Caki2 (cell line): ENCODE results near the gene AZU1. TPM values are rescaled to one million over a fixed set of nuclear protein-coding genes. Genes with fewer than 3 reads are reported as not detected.
"Not testable (repeated sequence)": the region's sequence is repeated elsewhere in the genome, so short reads cannot be mapped to it uniquely, and the experiment has no call there.

Experiments used
- DNase-seq: peaks from one replicate; pipeline ENCODE4 v3.0.0-alpha.2; 2015; ENCODE audit warnings: low read depth
- in situ Hi-C: cut with HindIII; loops from 2 replicates; pipeline ENCODE4 v1.10.0; 2016; ENCODE audit warnings: low sequenced_read_pairs, low pct_unique_long_range_greater_than_20kb, mixed read lengths
- total RNA-seq: library from RNA; depleted of rRNA; stranded (reverse); fragments of >200 nt; shearing (Covaris generic); gene quantifications from 2 replicates; pipeline ENCODE4 v1.2.3, GENCODE V29; 2014; ENCODE audit warnings: low replicate concordance; rRNA removed

The AZU1 gene
- total RNA-seq, 1 experiment from 2014 or later, result not detected

- DNase-seq, result no peak
- in situ Hi-C loops, result no loop called here
Observed at GRCh38 chr19:876089-876488, 48.5 kb downstream of the AZU1 start.

GRCh38 chr19:876780-877314, 49.2 kb downstream of the AZU1 start:
- in situ Hi-C loops, result no loop called here

GRCh38 chr19:877992-878660, 50.5 kb downstream of the AZU1 start:
- in situ Hi-C loops, DNase-seq: not testable (repeated sequence)

More at GRCh38 chr19:876780-877314, 49.2 kb downstream of the AZU1 start:
- DNase-seq, result no peak

GRCh38 chr19:878751-879561, 51.3 kb downstream of the AZU1 start:
- in situ Hi-C loops, DNase-seq: not testable (repeated sequence)

GRCh38 chr19:879711-880438, 52.2 kb downstream of the AZU1 start:
- in situ Hi-C loops, result no loop called here
- DNase-seq, result no peak

Other genes starting within 250 kb of the AZU1 start
- 2.1 and 3.2 TPM in 2 replicates for gene HCN2, start 238.0 kb upstream of the AZU1 start, total RNA-seq
- 30.4 and 40.5 TPM in 2 replicates for gene POLRMT, start 194.3 kb upstream of the AZU1 start, total RNA-seq
- not detected in 2 replicates for gene FGF22, start 188.0 kb upstream of the AZU1 start, total RNA-seq
- gene RNF126, start 164.6 kb upstream of the AZU1 start, total RNA-seq, result 21.3 and 30.9 TPM in 2 replicates
- 83.8 and 95.5 TPM in 2 replicates for gene FSTL3, start 151.4 kb upstream of the AZU1 start, total RNA-seq
- 2.0 TPM in 1 of 2 replicates, not detected in the other for gene PRSS57, start 132.4 kb upstream of the AZU1 start, total RNA-seq
- gene PALM, start 118.9 kb upstream of the AZU1 start, total RNA-seq, result 14.1 and 20.5 TPM in 2 replicates
- gene MISP, start 76.7 kb upstream of the AZU1 start, total RNA-seq, result 3.9 and 9.6 TPM in 2 replicates
- 136 and 182 TPM in 2 replicates for gene PTBP1, start 30.4 kb upstream of the AZU1 start, total RNA-seq
- 3.1 and 13.6 TPM in 2 replicates for gene PLPPR3, start 5.9 kb upstream of the AZU1 start, total RNA-seq
- gene PRTN3, start 13.2 kb downstream of the AZU1 start, total RNA-seq, result 0.14 TPM in 1 of 2 replicates, not detected in the other
- not detected in 2 replicates for gene ELANE, start 24.5 kb downstream of the AZU1 start, total RNA-seq
- 6.8 and 9.9 TPM in 2 replicates for gene CFD, start 31.8 kb downstream of the AZU1 start, total RNA-seq
- 17.3 and 26.9 TPM in 2 replicates for gene MED16, start 65.3 kb downstream of the AZU1 start, total RNA-seq
- not detected in 2 replicates for gene RNU6-9, start 65.6 kb downstream of the AZU1 start, total RNA-seq
- gene R3HDM4, start 85.4 kb downstream of the AZU1 start, total RNA-seq, result 6.2 and 34.0 TPM in 2 replicates
- gene KISS1R, start 89.5 kb downstream of the AZU1 start, total RNA-seq, result not detected in 2 replicates
- gene ARID3A, start 98.2 kb downstream of the AZU1 start, total RNA-seq, result 7.8 and 12.2 TPM in 2 replicates
- gene WDR18, start 156.5 kb downstream of the AZU1 start, total RNA-seq, result 99.1 and 111 TPM in 2 replicates
- not detected in 2 replicates for gene GRIN3B, start 172.6 kb downstream of the AZU1 start, total RNA-seq
- gene TMEM259, start 193.3 kb downstream of the AZU1 start, total RNA-seq, result 61.5 and 120 TPM in 2 replicates
- gene RNU6-2, start 193.7 kb downstream of the AZU1 start, total RNA-seq, result not detected in 2 replicates
- gene CNN2, start 198.8 kb downstream of the AZU1 start, total RNA-seq, result 78.5 and 93.1 TPM in 2 replicates
- gene ABCA7, start 212.3 kb downstream of the AZU1 start, total RNA-seq, result 10.5 and 32.1 TPM in 2 replicates
- 17.3 and 36.7 TPM in 2 replicates for gene ARHGAP45, start 239.3 kb downstream of the AZU1 start, total RNA-seq